Uterus (tissue), 2 donors: ENCODE measurements around the gene TTLL3.

ENCODE experiments used
- CTCF ChIP-seq, 4 experiments: fragments of 200-600 bp in 2 of 4; fragments of 450-650 bp in 2 of 4; sonication (generic) in 2 of 4; IDR thresholded peaks; one replicate each; pipeline ENCODE4 v1.5.1; 2016 to 2019; ENCODE audit warnings: antibody characterized with exemption in 4 of 4, mild to moderate bottlenecking in 2 of 4, moderate library complexity in 1 of 4
- POLR2A ChIP-seq, 2 donors: fragments of 450-650 bp; IDR thresholded peaks; one replicate each; pipeline ENCODE4 v1.6.1; 2016; ENCODE audit warnings: antibody characterized with exemption in 2 of 2, mild to moderate bottlenecking in 1 of 2, moderate library complexity in 1 of 2

GRCh38 chr3:9879830-9880549 lies 69.9 kb downstream of the TTLL3 start, which contains the start of gene CIDEC:
- no peak for TF ChIP-seq CTCF (IDR thresholded peaks at IDR 0.05)
- no peak for TF ChIP-seq POLR2A (IDR thresholded peaks at IDR 0.05)
